Activated effector memory CD4-positive, alpha-beta T cell treated with Interleukin-2 at 50 U/mL for 16 hours (primary cell): ENCODE data around the gene TEX14.
"Not testable (repeated sequence)": the region's sequence is repeated elsewhere in the genome, so short reads cannot be mapped to it uniquely, and the experiment has no call there.

Experiments
- DNase-seq: peaks from one replicate; pipeline ENCODE4 v3.0.0-alpha.2; 2020

The TEX14 gene

DNA sequence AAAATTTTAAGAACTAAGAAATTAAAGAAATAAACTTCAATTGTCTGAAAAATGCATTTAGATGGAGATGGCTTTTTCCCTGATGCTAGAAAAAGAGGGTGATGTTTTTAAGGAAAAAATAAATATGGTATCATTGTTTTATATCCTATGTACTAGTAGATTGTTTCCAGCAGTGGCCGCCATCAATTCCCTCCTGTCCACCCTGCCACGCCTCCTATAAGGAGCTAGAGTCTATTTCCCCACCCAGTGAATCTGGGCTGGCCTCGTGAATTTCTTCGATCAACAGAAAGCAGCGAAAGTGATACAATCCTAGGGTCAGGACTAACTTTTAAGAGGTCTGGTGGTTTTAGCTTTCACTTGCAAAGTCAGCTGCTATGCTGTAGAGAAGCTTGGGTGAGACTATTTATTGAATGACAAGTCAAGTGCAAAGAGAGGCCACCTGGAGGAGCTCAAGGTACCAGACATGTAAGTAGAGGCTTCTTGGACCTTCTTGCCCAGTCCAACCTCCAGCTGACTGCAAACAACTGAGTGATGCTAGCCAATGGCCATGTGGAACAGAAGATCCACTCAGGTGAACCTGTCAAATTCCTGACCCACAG is 96.6 kb downstream of the TEX14 start:
- DNase-seq = no peak

DNA sequence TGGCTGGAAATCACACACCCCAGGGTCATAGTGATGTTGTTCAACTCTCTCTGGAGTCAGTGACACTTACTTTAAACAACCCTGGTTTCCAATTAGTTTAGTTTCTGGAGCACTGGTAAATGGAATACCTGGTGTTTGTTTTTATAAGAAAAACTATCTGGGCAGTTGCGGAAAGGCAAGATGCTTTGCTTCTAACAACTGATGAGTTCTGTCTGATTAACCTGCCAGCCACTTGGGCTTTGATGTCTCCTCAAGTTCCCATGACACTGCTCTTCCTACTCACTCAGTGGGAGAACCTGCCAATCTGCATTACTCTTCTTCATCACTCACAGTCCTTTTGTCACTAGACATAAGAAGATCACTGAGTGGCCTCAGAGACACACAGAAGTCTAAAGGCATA is 98.7 kb downstream of the TEX14 start:
- DNase-seq = no peak

DNA sequence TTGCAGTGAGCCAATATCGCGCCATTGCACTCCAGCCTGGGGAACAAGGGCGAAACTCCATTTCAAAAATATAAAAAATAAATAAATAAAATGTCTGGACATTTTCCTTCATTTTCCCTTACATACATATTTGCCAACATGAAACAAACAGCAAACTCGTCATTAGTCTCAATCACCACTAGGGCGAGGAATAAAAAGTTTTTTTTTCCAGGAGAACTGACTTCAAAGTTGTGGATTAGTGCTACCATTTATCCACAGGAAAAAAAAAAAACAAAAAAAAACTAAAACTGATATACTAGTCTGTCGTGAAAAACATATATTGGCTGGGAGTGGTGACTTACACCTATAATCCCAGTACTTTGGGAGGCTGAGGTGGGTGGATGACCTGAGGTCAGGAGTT is 100.4 kb downstream of the TEX14 start:
- no peak for DNase-seq

DNA sequence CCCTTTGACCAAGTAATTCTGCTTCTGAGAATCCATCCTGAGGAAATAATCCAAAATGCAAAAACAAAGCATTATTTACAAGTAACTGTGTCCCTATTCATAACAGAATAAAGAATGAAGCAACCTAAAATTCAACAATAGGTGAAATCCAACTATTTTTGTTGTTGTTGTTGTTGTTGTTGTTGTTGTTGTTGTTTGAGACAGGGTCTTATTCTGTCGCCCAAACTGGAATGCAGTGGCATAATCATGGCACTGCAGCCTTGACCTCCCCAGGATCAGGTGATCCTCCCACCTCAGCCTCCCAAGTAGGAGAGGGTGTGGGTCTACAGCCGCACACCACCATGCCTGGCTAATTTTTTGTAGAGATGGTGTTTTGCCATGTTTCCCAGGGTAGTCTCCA is 101.5 kb downstream of the TEX14 start:
- DNase-seq = no peak

DNA sequence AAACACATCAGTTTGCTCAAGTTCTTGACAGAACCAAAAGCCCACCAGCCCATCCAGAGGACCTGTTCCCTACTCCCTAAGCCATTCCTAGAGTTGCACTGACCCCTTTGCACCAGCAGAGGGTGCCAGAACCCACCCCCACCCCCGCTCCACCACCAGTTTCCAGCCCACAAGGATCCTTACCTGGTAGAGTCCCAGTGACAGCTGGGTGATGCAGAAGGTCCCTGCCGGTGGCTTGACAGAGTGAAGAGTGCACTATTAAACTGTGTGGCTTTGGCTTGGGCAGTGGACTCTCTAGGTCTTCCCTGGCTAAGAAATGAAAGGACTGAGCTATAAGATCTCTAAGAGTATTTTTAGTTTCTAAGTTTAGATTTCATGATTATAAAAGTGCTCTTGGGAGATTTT is 104.1 kb downstream of the TEX14 start:
- peak; percentile 34 for DNase-seq

DNA sequence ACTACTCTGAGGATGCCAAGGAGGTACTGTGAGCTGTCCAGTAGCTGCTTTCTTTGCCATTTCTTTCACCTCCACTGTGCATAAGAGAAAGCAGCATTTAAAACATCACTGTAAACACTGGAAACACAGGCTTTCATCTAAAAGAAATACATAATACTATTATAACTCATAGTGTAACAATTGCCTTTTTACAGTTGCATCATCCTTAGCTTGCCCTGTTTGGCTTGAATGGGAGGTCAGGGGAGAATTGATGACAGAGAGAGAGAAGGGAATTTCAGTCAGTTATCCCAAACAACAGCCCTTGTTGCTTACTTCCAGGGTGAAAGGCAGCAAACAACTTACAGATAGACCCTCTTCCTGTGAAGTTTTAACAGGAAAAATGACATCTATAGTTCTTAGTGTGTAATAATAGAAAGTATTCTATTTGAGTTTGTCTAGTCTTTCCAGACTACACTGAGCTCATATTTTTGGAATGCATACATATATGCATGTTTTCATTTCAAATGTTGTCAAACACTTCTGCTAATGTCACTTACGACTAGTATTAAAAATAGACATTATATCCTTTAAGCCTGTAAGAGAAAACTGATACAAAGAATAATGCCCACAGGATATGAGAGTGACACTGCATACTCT is 105.7 kb downstream of the TEX14 start:
- no peak for DNase-seq

DNA sequence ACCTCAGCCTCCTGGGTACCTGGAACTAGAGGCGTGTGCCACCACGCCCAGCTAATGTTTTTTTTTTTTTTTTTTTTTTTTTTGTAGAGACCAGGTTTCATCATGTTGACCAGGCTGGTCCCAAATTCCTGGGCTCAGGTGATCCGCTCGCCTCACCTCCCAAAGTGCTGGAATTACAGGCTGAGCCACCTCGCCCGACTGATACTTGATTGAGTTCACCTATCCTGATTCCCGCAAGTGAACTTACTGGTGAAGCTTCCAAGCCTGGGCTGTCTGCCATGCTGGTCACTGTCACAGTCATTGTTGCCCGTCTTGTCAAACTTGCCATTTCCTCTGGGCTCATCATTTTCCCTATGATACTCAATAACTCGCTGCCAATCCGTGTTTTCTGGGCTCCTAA is 106.3 kb downstream of the TEX14 start:
- no peak for DNase-seq

DNA sequence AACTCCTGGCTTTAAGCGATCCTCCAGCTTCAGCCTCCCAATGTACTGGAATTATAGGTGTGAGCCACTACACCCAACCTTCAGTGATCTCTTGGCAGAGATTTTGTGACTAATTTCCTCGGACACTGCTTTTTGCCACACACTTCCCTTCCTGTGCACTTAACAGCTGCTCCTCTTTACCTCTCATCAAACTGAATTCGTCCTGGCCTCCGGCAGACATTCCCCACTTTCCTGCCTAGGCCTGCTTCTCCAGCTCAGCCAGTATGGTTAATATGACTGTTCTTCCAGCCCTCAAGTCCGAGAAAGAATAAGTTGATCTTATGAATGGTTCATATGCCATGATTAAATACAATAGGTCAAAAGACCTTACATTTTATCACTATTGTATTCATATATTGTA is 108.4 kb downstream of the TEX14 start:
- no peak for DNase-seq

DNA sequence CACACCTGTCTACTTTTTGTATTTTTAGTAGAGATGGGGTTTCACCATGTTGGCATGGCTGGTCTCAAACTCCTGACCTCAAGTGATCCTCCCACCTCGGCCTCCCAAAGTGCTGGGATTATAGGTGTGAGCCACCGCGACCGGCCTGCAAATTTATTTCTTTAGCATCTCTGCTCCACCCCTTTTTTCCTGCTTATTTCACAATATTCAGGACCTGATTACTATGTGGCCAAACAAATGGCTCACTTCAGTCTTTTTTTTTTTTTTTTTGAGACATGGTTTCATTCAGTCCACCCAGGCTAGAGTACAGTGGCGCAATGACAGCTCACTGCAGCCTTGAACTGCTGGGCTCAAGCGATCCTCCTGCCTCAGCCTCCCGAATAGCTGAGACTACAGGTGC is 109.1 kb downstream of the TEX14 start:
- DNase-seq = not testable (repeated sequence)

DNA sequence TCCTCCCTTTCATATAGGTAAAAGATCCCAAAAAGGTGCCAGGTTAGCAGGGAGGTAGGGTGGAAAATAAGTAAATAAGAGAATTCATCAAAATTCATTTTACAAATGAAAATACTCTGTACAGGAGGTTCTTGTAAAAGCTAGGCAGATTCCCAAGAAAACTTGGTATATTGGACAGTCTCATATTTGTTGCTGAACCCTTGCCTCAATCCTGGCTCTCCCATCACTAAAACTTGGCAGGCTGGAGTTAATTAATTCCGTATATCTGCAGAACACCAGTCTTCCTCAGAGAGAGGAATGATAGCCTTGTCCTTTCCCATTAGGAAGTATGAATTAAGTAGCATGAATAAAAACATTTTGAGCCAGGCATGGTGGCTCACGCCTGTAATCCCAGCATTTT is 111.2 kb downstream of the TEX14 start:
- DNase-seq = no peak

DNA sequence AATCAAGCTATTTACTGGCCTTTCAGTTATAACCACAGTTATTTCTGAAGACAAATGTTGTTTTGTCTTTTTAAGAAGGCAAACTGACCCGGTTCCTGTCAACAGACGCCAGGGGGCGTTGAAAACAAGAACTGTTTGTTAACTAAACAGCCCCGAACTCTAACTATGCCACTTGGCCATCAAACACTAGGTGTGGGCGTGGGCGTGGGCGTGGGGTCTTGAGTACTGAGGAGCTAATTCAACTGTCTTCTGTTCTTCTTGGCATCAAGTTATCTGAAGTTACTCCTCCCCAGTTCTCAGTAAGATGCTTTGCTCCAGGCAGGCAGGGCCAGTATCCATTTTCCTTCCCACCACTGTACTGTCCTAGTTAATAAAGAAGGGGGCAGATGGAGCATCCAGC is 114.1 kb downstream of the TEX14 start:
- DNase-seq = peak; percentile 12

DNA sequence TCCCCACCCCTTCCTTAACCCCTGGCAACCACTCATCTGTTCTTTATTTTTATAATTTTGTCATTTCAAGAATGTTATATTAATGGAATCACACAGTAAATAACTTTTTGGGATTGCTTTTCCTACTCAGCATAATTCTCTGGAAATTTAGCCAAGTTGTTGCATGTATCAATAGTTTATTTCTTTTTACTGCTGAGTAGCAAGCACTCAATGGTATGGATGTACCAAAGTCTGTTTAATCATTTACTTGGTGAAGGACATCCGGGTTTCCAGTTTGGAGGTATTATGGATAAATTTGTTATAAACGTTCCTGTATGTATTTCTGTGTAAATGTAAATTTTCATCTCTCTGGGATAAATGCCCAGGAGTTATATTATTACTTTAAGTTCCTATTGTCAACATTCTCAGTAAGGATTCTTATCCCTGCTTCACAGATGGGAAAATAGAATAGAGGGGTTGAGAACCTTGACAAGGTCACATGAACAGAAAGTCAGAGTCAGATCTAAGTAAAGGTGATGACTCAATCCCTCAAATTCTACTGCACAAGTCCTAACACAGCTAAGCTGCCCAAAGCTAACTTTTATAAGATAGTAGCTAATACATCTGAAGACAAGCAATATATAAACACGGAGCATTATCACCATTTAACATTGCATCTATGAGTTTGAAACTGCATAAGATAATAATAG is 115.0 kb downstream of the TEX14 start:
- no peak for DNase-seq

DNA sequence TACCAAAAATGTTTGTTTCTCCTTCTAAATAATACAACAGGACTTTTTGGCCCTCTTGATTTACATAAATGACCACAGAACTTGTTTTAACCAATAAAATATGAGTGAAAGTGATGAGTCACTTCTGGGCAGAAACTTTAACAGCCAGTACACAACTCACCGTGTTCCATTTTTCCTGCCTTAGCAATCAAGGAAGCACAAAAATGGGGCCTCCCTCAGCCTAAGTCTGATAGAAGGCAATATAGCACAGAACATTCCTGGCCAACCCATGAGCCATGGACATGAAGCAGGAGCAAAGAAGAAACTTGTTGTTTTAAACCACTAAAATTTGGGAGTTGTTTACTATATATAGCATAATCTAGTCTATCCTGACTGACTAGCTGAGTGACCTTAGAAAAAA is 116.3 kb downstream of the TEX14 start:
- DNase-seq = no peak

DNA sequence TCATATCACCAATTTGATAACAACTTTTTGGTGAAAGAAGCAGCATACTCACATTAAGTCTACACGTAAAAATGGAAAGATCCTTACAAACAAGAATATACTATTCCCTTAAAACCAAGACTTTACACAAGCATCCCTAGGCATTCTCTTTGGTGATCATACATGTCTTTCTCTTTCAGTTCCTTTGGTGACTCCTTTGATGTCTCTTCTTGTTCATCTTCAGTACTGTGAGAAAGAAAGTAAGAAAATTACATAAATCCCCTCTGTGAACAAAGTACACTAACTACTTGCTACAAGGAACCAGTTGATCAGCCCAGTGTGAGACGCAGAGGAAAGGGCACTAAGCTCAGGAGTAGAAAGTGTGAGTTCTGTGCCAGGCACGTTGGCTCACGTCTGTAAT is 117.8 kb downstream of the TEX14 start:
- no peak for DNase-seq

DNA sequence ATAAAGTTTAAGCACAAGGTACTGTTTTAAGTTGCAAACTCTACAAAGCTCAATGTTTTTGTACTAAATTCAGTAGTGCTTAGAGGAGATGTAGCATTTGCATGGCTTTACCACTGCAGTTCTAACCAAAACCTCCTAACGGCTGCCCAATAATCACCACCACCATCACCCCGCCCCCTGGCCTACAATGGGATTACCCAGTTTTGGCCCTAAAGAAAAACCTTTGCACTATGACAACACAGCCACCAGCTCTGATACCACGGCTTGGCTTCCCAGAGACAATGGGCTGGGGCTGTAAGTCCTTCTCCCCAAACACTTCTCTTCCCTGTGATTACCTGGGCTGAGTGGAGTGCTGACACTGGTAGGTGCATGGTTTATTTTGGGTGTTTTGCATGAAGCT is 119.0 kb downstream of the TEX14 start:
- DNase-seq = no peak

DNA sequence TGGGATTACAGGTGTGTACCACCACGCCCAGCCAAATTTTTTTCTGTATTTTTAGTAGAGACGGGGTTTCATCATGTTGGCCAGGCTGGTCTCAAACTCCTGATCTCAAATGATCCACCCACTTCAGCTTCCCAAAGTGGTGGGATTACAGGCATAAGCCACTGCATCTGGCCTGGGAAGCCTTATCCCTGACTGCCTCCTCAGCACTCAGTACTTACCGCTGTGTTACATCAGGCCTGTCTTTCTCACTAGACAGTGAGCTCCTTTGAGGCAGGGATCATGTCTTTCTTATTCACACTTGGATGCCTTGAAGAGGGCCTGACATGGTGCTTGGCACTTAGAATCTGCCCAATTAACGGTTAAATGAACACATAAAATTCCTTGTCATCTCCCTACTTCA is 121.1 kb downstream of the TEX14 start:
- DNase-seq = no peak

DNA sequence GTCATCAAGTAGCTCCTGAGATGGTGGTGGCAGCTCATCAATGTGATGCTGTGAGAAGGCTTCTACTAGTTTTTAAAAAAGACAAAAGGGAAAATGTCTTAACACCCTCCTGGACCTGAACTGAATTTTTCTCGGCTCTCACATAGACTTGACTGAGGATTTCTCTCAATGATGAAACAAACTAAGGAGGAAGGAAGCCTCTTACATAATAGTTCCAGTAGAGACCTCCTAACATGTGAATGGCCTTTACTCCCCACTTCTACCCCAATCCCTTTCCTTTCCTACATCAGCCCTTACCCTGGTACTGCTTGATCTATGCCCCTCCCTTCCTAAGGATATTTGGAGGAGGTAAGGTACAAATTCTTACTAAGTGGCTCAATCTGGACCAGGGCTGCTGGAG is 122.6 kb downstream of the TEX14 start:
- no peak for DNase-seq

DNA sequence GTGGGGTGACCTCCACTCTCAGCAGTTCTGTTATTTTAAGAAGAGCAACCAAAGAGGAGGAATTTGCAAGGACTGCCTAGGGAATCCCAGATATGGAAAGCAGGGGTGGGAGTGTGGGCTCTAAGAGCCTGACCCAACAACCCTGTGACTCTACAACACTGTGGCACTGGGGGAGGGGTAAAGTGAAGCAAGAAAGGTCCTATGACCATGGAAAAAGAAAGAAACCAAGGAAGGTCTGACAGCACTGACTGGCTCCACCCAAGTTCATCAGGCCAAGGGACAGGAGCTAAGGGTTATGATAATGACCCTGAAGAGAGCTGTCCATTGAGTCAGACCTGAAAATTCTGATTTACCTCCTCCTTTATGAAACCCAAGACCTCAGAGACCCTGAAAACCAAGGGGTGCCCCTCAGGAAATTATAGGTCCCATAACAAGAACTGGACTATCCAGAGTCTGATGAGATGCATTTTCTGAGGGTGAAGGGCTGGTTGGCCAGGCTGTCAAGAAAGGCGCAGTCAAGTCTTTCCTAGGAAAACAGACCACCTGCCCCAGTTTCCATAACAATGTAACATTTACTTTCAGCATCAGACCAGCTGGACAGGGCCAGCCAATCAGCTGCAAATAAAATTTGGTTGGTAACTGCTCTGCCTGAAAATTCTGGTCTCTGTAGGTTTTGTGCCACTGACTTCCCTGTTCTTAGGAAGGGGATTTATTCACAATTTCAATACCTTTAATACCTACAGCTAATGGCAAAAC is 123.6 kb downstream of the TEX14 start:
- DNase-seq = no peak

DNA sequence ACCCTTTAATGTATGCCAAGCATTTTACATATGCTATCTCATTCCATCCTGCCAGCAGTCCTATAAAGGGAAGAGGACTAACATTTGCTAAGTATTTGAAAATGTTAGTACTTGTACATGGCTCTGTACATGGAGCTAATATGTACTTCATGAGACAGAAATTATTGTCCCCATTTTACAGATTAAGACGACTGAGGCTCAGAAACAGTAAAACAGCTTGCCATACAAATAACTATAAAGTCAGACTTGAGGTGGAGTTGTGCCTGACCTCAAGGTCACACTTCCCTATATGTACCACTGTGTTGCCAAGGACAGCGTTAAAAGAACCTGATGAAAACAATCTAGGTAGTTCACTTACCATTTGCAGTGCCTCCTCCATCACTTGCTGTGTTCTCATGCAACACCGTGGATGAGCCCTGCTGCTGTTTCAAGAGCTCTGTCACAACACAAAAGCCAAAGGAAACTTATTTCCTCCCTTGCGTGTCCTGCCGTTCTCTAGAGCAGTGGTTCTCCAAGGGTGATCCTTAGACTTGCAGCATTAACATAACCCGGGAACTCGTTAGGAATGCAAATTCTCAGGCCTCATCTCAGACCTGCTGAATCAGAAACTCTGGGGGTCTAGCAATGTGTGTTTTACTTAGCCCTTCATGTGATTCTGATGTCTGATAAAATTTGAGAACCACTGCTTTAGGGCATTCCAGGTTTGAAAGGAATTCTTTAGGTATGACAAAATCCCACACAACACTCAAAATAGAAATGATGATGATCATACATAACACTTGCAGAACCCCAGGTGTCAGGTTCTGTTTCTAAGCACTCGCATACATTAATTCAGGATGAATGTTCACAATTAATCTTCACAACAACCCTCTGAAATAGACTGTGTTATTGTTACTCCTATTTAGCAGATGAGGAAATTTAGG is 126.2 kb downstream of the TEX14 start:
- no peak for DNase-seq

DNA sequence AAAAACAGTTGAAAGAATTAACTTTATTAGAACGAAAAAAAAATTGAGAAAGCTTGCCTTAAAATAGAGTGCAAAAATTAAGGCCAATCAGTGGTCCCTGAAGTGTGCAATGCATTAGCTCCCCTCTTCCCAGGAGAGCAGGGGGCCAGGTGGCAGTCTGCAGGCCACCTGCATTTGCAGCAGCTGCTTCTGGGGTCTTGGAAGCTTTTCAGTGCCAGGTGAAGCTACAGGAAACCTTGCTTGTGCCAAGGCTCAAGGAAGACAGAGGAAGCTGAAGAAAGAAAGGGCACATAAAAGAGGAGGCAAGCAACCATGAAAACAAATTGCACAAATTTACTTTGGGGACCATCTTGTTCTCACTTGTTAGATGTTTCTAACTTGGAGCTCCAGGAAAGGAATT is 126.9 kb downstream of the TEX14 start:
- DNase-seq = no peak

DNA sequence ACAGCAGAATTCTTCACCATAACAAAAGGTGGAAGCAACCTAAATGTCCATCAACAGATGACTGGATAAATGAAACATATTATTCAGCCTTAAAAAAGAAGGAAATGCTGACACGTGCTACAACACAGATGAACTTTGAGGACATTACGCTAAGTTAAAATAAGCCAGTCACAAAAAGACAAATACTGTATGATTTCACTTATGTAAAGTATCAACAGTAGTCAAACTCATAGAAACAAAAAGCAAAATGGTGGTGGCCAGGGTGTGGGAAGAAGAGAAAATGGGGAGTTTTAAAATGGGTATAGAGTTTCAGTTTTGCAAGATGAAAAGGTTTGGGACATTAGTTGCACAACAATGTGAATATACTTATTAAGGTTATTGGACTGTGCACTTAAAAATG is 127.6 kb downstream of the TEX14 start:
- DNase-seq = no peak

DNA sequence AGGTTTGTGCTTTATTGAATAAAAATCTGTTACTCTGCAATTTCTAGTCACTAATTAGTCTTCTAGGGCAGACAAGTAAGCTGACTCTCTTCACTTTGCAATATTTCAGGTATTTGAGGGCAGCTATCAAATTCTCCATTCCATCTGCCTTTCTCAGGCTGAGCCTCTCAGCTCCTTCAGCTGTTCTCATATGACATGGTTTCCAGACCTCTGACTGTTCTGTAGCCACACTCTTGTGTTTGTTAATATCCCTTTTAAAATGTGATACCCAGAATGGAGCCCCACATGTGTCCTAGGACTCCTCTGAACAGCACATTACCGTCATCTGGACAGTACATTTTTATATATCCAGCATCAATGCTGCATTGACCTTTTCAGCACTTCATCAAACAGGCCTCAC is 131.3 kb downstream of the TEX14 start:
- DNase-seq = no peak

DNA sequence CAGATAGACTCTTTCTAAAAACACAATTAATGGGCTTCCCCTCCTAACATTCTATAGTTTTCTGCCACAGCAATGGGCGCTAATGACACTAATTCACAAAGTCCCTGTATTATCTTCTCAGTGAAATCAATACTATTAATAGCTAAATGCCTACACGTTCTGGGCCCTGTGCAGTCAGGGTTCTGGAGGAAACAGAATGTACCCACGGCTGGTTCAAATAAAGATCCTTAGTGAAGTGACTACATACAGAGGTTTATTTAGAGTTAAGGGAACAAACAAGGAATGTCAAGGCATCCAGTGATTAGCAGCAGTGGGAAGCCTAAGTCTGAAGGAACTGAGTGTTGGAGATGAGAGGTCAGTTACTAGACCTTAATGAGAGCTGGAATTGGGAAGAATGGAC is 133.9 kb downstream of the TEX14 start:
- no peak for DNase-seq
